ENCODE data around the gene CLCNKA.
"Not testable (repeated sequence)": the region's sequence is repeated elsewhere in the genome, so short reads cannot be mapped to it uniquely, and the experiment has no call there.

Gene CLCNKA

GRCh38 chr1:16017461-16018303 lies 4.2 kb upstream of the CLCNKA start, which contains the start of gene HSPB7:
Gene HSPB7, minus strand, starts transcription at chr1:16018043. Its CDS starts 80 bp downstream, at chr1:16017963.
- DNase-seq (ENCODE audit: low spot score): peak; percentile 97

- no peak for DNase-seq (ENCODE audit: low spot score)
Measured at GRCh38 chr1:16018308-16018707, 3.5 kb upstream of the CLCNKA start.

GRCh38 chr1:16018749-16019643 lies 2.8 kb upstream of the CLCNKA start:
- no peak for DNase-seq (ENCODE audit: low spot score)

GRCh38 chr1:16019644-16020277 lies 2.1 kb upstream of the CLCNKA start:
- no peak for DNase-seq (ENCODE audit: low spot score)

- DNase-seq (ENCODE audit: low spot score): no peak
Measured at GRCh38 chr1:16020325-16020724, 1.5 kb upstream of the CLCNKA start.

GRCh38 chr1:16020878-16021277 lies 958 bp upstream of the CLCNKA start:
- not testable (repeated sequence) for DNase-seq (ENCODE audit: low spot score)

GRCh38 chr1:16022393-16022792 lies 557 bp downstream of the CLCNKA start:
- no peak for DNase-seq (ENCODE audit: low spot score)

GRCh38 chr1:16023050-16023653 lies 1.3 kb downstream of the CLCNKA start:
- DNase-seq (ENCODE audit: low spot score): no peak

GRCh38 chr1:16026302-16026701 lies 4.5 kb downstream of the CLCNKA start:
- DNase-seq (ENCODE audit: low spot score): not testable (repeated sequence)

GRCh38 chr1:16026723-16027484 lies 5.1 kb downstream of the CLCNKA start:
- DNase-seq (ENCODE audit: low spot score): peak; percentile 62

GRCh38 chr1:16028237-16029002 lies 6.6 kb downstream of the CLCNKA start:
- no peak for DNase-seq (ENCODE audit: low spot score)

GRCh38 chr1:16029003-16029268 lies 7.1 kb downstream of the CLCNKA start:
- DNase-seq (ENCODE audit: low spot score): not testable (repeated sequence)

GRCh38 chr1:16029288-16029687 lies 7.5 kb downstream of the CLCNKA start:
- no peak for DNase-seq (ENCODE audit: low spot score)

GRCh38 chr1:16031551-16031950 lies 9.7 kb downstream of the CLCNKA start:
- no peak for DNase-seq (ENCODE audit: low spot score)

GRCh38 chr1:16032388-16033102 lies 10.7 kb downstream of the CLCNKA start:
- peak; percentile 89 for DNase-seq (ENCODE audit: low spot score)

- not testable (repeated sequence) for DNase-seq (ENCODE audit: low spot score)
Measured at GRCh38 chr1:16033103-16033632, 11.3 kb downstream of the CLCNKA start.

- not testable (repeated sequence) for DNase-seq (ENCODE audit: low spot score)
Measured at GRCh38 chr1:16036461-16036860, 14.6 kb downstream of the CLCNKA start.

GRCh38 chr1:16038620-16038912 lies 16.7 kb downstream of the CLCNKA start:
- DNase-seq (ENCODE audit: low spot score): no peak

- DNase-seq (ENCODE audit: low spot score): peak; percentile 65
Measured at GRCh38 chr1:16039871-16040270, 18.0 kb downstream of the CLCNKA start.

GRCh38 chr1:16041200-16041599 lies 19.4 kb downstream of the CLCNKA start:
- no peak for DNase-seq (ENCODE audit: low spot score)

All from cerebellar cortex (tissue), 1 donor.